ENCODE results near the gene SCYGR4.

GRCh38 chr2:227614246-227614645 is 3.1 kb upstream of the SCYGR4 start:
- TF ChIP-seq, protein P1, sequence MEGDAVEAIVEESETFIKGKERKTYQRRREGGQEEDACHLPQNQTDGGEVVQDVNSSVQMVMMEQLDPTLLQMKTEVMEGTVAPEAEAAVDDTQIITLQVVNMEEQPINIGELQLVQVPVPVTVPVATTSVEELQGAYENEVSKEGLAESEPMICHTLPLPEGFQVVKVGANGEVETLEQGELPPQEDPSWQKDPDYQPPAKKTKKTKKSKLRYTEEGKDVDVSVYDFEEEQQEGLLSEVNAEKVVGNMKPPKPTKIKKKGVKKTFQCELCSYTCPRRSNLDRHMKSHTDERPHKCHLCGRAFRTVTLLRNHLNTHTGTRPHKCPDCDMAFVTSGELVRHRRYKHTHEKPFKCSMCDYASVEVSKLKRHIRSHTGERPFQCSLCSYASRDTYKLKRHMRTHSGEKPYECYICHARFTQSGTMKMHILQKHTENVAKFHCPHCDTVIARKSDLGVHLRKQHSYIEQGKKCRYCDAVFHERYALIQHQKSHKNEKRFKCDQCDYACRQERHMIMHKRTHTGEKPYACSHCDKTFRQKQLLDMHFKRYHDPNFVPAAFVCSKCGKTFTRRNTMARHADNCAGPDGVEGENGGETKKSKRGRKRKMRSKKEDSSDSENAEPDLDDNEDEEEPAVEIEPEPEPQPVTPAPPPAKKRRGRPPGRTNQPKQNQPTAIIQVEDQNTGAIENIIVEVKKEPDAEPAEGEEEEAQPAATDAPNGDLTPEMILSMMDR (IDR thresholded peaks at IDR 0.05 in 8 of 11, conservative IDR thresholded peaks at IDR 0.05 in 3 of 11): no peak
- TF ChIP-seq POLR2AphosphoS5 (IDR thresholded peaks at IDR 0.05) (no peak), POLR2A (IDR thresholded peaks at IDR 0.05) (no peak)
